Measurements from ENCODE around the gene POC1A.
A peak's percentile ranks its signal among the peaks of the same experiment; 100 is the strongest.

POC1A gene

GRCh38 chr3:52072020-52072419, 82.2 kb downstream of the POC1A start:
- DNase-seq (ENCODE audit: low read depth): no peak
- TF ChIP-seq, protein P1, sequence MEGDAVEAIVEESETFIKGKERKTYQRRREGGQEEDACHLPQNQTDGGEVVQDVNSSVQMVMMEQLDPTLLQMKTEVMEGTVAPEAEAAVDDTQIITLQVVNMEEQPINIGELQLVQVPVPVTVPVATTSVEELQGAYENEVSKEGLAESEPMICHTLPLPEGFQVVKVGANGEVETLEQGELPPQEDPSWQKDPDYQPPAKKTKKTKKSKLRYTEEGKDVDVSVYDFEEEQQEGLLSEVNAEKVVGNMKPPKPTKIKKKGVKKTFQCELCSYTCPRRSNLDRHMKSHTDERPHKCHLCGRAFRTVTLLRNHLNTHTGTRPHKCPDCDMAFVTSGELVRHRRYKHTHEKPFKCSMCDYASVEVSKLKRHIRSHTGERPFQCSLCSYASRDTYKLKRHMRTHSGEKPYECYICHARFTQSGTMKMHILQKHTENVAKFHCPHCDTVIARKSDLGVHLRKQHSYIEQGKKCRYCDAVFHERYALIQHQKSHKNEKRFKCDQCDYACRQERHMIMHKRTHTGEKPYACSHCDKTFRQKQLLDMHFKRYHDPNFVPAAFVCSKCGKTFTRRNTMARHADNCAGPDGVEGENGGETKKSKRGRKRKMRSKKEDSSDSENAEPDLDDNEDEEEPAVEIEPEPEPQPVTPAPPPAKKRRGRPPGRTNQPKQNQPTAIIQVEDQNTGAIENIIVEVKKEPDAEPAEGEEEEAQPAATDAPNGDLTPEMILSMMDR (conservative IDR thresholded peaks at IDR 0.05; ENCODE audit: low read length): no peak
- no peak overlapping the region for H3K4me3 ChIP-seq (ENCODE audit: low read length)

DNA sequence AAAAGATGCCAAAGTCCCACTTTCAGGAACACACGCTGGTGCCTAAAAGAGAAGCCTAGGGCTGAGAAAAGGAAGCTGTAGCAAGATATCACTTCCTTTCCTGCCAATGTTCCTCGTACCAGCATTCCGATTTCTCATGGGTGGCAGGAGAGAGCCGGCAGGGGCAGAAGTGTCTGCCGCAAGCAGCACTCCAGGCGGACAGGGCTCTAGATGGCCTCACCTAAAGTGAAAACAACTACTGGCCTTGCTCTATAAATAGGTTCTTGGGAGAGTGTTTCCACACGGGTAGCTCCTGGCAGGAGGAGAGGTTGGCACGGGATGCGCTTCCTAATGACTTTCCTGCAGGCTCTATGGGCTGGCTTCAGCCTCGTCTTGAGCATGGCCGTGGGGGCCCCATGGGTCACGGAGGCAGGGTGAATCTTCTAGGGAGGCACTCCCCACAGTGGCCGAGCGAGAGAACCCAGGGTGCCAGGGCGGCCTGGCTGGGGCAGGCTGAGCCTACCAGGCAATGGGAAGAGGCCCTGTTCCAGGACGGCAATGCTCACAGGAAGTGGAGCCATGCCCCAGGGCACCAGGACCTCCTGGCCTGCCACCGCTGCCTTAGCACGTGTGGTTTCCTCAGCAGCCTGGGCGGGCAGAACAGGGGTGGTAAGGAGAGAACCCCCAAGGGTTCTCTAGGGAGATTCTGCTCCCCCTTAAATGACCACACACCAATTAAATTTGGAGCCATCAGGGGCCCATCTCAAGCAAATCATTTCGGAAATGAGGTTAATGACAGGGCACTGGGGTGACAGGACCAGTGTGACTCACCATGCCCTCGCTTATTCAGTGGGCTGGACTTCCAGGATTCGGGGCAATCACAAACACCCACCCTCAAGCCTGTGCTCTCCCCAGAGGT, 83.2 kb downstream of the POC1A start:
- no peak for DNase-seq (ENCODE audit: low read depth)
- TF ChIP-seq, protein P1 (conservative IDR thresholded peaks at IDR 0.05; ENCODE audit: low read length): no peak
- no peak overlapping the region for H3K4me3 ChIP-seq (ENCODE audit: low read length)

DNA sequence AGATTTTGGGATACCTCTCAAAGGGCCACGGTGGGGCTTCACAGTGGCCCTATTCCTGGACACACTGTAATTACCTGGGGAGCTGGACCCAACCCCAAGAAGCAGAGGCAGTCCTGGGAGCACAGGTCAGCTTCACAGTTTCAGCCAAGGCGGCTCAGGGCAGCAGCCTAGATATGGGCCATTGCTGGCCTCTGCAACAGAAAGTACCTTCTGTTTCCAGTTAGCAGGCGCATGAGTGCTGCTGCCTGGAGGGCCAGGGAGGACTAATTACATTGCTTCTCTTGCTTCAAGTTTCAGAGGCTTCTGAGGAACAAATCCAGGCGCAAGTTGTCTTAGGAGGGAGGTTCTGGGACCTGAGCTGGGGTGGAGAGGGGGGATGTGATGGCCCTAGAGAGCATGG, 84.4 kb downstream of the POC1A start:
- DNase-seq (ENCODE audit: low read depth): no peak
- H3K4me3 ChIP-seq (ENCODE audit: low read length): no peak overlapping the region
- TF ChIP-seq, protein P1 (conservative IDR thresholded peaks at IDR 0.05; ENCODE audit: low read length): no peak

GRCh38 chr3:52069135-52069534, 85.1 kb downstream of the POC1A start:
- no peak overlapping the region for H3K4me3 ChIP-seq (ENCODE audit: low read length)
- TF ChIP-seq, protein P1 (conservative IDR thresholded peaks at IDR 0.05; ENCODE audit: low read length): no peak
- DNase-seq (ENCODE audit: low read depth): no peak

GRCh38 chr3:52068730-52069129, 85.5 kb downstream of the POC1A start:
- H3K4me3 ChIP-seq (ENCODE audit: low read length): no peak overlapping the region
- TF ChIP-seq, protein P1 (conservative IDR thresholded peaks at IDR 0.05; ENCODE audit: low read length): no peak
- DNase-seq (ENCODE audit: low read depth): no peak

- no peak overlapping the region for H3K4me3 ChIP-seq (ENCODE audit: low read length)
- TF ChIP-seq, protein P1 (conservative IDR thresholded peaks at IDR 0.05; ENCODE audit: low read length): no peak
- DNase-seq (ENCODE audit: low read depth): peak; percentile 58
These were observed 86.1 kb downstream of the POC1A start for GRCh38 chr3:52068055-52068571.

DNA sequence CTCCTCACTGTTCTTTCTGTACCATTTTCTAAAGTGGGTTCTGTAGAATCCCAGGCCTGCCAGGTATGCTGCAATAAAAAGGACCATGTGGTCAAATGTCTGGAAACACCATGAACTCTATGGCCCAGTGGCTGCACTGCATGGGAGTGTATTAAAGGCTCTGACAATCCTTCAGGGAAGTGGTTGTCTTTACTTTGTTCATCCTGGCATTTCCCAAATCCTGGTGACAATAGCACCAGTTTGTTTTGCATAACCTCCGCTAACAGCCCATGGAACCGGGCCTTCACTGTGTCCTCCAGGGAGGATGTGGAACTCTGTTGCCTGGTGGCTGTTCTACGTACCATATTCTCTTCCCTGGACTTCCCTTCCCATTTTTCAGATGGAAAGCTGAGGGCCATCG, 86.7 kb downstream of the POC1A start:
- no peak for DNase-seq (ENCODE audit: low read depth)
- TF ChIP-seq, protein P1 (conservative IDR thresholded peaks at IDR 0.05; ENCODE audit: low read length): no peak
- no peak overlapping the region for H3K4me3 ChIP-seq (ENCODE audit: low read length)
